Natural killer cell (primary cell): ENCODE measurements around the gene PGAP3. TPM values are rescaled to one million over a fixed set of nuclear protein-coding genes. Genes with fewer than 3 reads are reported as not detected.

ENCODE experiments used
- ATAC-seq, 3 donors: fragments of 150-1000 bp in 2 of 3; fragments of 200-7000 bp in 1 of 3; cut with Tn5 transposase; 1 replicate in 1 of 3; 2 replicates in 2 of 3; pipeline ENCODE4 v1.10.0; 2021; ENCODE audit warnings: mild to moderate bottlenecking in 2 of 3, moderate library complexity in 2 of 3
- DNase-seq, 2 donors: peaks; one replicate each; pipeline versions ENCODE4 v3.0.0 to v3.0.0-alpha.2; 2013 to 2021; ENCODE audit warnings: mixed read lengths in 1 of 2
- H3K27ac ChIP-seq: one replicate; pipeline ENCODE4 v1.5.1; 2013; ENCODE audit warnings: mild to moderate bottlenecking, low read length
- H3K27me3 ChIP-seq: one replicate; pipeline ENCODE4 v1.6.1; 2013; ENCODE audit warnings: low read length; ENCODE audit not compliant: control insufficient read depth, insufficient read depth
- H3K36me3 ChIP-seq: one replicate; pipeline ENCODE4 v1.6.1; 2013; ENCODE audit warnings: low read length; ENCODE audit not compliant: control insufficient read depth, insufficient read depth
- H3K4me1 ChIP-seq: one replicate; pipeline ENCODE4 v1.6.1; 2013; ENCODE audit warnings: low read length; ENCODE audit not compliant: control insufficient read depth, insufficient read depth
- H3K4me3 ChIP-seq: one replicate; pipeline ENCODE4 v1.5.1; 2013; ENCODE audit warnings: low read length
- H3K9me3 ChIP-seq: one replicate; pipeline ENCODE4 v1.6.1; 2013; ENCODE audit warnings: low read length; ENCODE audit not compliant: control insufficient read depth, insufficient read depth
- H3K27ac Mint-ChIP-seq, 2 donors: one replicate each; pipeline ENCODE4 v1.8.0; 2022; ENCODE audit warnings: mild to moderate bottlenecking in 2 of 2, mixed read lengths in 2 of 2, moderate library complexity in 1 of 2
- H3K27me3 Mint-ChIP-seq, 2 donors: one replicate each; pipeline ENCODE4 v1.8.0; 2022; ENCODE audit warnings: low read depth in 2 of 2, mixed read lengths in 2 of 2
- H3K36me3 Mint-ChIP-seq: one replicate; pipeline ENCODE4 v1.8.0; 2022; ENCODE audit warnings: mixed read lengths
- H3K4me1 Mint-ChIP-seq, 2 donors: one replicate each; pipeline ENCODE4 v1.8.0; 2022; ENCODE audit warnings: mixed read lengths in 2 of 2
- H3K4me3 Mint-ChIP-seq: one replicate; pipeline ENCODE4 v1.8.0; 2022; ENCODE audit warnings: mild to moderate bottlenecking, moderate library complexity, mixed read lengths
- H3K9me3 Mint-ChIP-seq, 2 donors: one replicate each; pipeline ENCODE4 v1.8.0; 2022; ENCODE audit warnings: mixed read lengths in 2 of 2
- CTCF ChIP-seq: fragments of 200-600 bp; IDR thresholded peaks from one replicate; pipeline ENCODE4 v1.8.0; 2022; ENCODE audit warnings: antibody characterized with exemption
- WGBS: methylation state at CpG from one replicate; pipeline ENCODE4 v1.1.7; 2013; ENCODE audit warnings: missing lambda C conversion rate; ENCODE audit not compliant: insufficient coverage; 5-methylcytosine and 5-hydroxymethylcytosine counted together
- intact Hi-C: fragments of 100-400 bp; cut with micrococcal nuclease; formaldehyde crosslinking; loops from one replicate; pipeline ENCODE4 v1.14.2; 2022
- total RNA-seq, 4 donors: library from RNA; stranded (reverse); fragments of 120-200 nt in 1 of 4; gene quantifications; one replicate each; pipeline versions ENCODE4 v1.2.3 to v1.2.4, GENCODE V29; 2013 to 2022

Gene PGAP3
- total RNA-seq, 3 donors from 2014 or later (not counting 1 experiment from before 2014, with no cell fraction given): 45.8 to 57.8 (median 52.4) TPM

- no peak for DNase-seq
- Mint-ChIP-seq H3K27me3 (no peaks in the 10 kb centered on the region), H3K4me1 (peaks cover 60 to 73% of the 10 kb centered on the region in 2 donors), H3K9me3 (no peaks in the 10 kb centered on the region), H3K4me3 (peak overlapping the region; percentile 95), H3K27ac (peak overlapping the region; percentile 86 to 92), H3K36me3 (no peaks in the 10 kb centered on the region)
- intact Hi-C loops: loop anchor here (5.0 kb wide), 2 partner anchors 39 to 114 kb away; no protein-coding TSS in a partner anchor
- WGBS: 94% methylated on average over 7 of the region's 7 CpGs
- H3K4me1 ChIP-seq: peaks cover 72% of the 10 kb centered on the region
- no peak for TF ChIP-seq CTCF
- H3K36me3 ChIP-seq: no peaks in the 10 kb centered on the region
- H3K27me3 ChIP-seq: no peaks in the 10 kb centered on the region
- no peak for ATAC-seq
- no peak overlapping the region for H3K27ac ChIP-seq
- H3K9me3 ChIP-seq: no peaks in the 10 kb centered on the region
- no peak overlapping the region for H3K4me3 ChIP-seq
These were observed 49.5 kb downstream of the PGAP3 start for GRCh38 chr17:39638317-39638716.

DNA sequence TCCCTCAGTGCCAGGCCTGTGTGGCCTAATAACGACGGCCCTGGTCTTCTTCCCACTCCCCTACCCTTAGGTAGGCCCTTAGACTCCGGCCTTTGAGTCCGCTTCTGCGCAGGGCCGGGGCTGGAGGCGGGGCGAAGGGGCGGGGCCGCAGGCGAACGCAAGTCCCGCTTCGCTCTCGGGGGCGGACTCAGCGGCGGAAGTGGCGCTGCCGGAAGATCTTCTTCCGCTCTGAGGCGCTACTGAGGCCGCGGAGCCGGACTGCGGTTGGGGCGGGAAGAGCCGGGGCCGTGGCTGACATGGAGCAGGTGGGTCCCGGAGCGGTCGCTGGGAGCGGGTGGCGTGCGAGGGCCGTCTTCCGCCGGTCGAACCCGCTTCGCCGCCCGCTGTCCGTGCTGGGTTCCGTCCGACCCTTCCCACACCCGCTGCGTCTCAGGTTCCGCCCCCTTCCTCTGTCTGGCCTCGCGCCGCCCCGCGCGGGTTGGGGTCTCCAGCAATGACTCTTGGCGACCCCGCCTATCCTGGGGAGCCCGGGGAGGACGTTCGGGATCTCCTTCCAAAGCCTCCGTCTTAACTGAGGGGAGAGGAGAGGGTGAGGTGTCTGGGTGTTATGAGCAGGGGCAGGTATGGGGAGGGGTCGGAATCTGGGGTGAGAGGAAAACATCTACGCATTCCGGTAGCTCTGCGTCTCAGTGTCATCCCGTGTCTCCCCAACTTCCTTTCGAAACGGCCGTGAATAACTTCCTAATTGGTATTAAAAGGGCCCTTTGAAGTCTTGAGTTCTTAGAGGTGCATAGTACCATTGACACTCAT lies 50.7 kb downstream of the PGAP3 start, which contains the start of gene STARD3:
Gene STARD3 (plus strand): TSS at position 218 of the 810 bp plus-strand sequence. CDS start 16,388 bp downstream, outside the sequence.
- no peaks in the 10 kb centered on the region for H3K9me3 Mint-ChIP-seq
- ATAC-seq (peak; percentile 91 to 95 (median 92)), DNase-seq (peak; percentile 87 to 95)
- peak within 1 kb of the TSS; percentile 86 for H3K4me3 ChIP-seq
- under 1% methylated on average over 69 of the region's 69 CpGs for WGBS
- no peaks in the 10 kb centered on the region for H3K9me3 ChIP-seq
- H3K4me1 Mint-ChIP-seq: peaks cover 48 to 61% of the 10 kb centered on the region in 2 donors
- no peaks in the 10 kb centered on the region for H3K27me3 ChIP-seq
- H3K4me3 Mint-ChIP-seq: peak within 1 kb of the TSS; percentile 95
- TF ChIP-seq CTCF: no peak
- H3K27ac ChIP-seq: peak within 1 kb of the TSS; percentile 97
- peaks cover 60% of the 10 kb centered on the region for H3K4me1 ChIP-seq
- no peaks in the 10 kb centered on the region for H3K36me3 Mint-ChIP-seq
- peak within 1 kb of the TSS; percentile 86 to 92 for H3K27ac Mint-ChIP-seq
- H3K36me3 ChIP-seq: no peaks in the 10 kb centered on the region
- no peaks in the 10 kb centered on the region for H3K27me3 Mint-ChIP-seq
- intact Hi-C loops: loop anchor here (2.0 to 5.0 kb wide), 3 partner anchors 14 to 115 kb away; no protein-coding TSS in a partner anchor

DNA sequence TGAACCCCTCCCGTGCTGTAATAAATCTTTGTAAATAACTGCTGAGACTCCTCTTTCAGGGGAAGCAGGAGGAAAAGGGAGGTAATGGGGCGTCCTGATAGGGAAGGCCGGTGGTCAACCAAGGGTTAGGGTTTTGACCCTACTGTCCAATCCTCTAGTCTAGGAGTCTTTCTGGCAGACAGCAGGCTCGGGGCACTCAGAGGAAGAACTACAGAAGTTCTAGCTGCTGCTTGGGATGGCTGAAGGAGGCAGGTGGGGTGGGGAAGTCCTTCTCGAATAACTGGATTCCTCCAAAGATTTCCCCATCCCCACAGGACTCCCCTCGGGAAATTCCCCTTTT lies 51.3 kb downstream of the PGAP3 start:
- Histone ChIP-seq H3K36me3 (no peaks in the 10 kb centered on the region), H3K9me3 (no peaks in the 10 kb centered on the region), H3K27me3 (no peaks in the 10 kb centered on the region), H3K4me3 (peak overlapping the region; percentile 86), H3K4me1 (peaks cover 54% of the 10 kb centered on the region), H3K27ac (peak overlapping the region; percentile 97)
- Mint-ChIP-seq H3K36me3 (no peaks in the 10 kb centered on the region), H3K4me1 (peaks cover 42 to 55% of the 10 kb centered on the region in 2 donors), H3K9me3 (no peaks in the 10 kb centered on the region), H3K4me3 (peak overlapping the region; percentile 95), H3K27ac (peak overlapping the region; percentile 86 to 92), H3K27me3 (peaks cover 0 to 4% of the 10 kb centered on the region in 2 donors)
- ATAC-seq (no peak), DNase-seq (no peak)
- WGBS: 26% methylated on average over 5 of the region's 6 CpGs
- intact Hi-C loops: loop anchor here (2.0 to 5.0 kb wide), 3 partner anchors 14 to 116 kb away; no protein-coding TSS in a partner anchor
- TF ChIP-seq CTCF: no peak
